Breast epithelium (tissue), 3 donors: ENCODE results near the gene STAT1.

Source experiments
- CTCF ChIP-seq, 3 donors: fragments of 450-650 bp; IDR thresholded peaks; one replicate each; pipeline ENCODE4 v1.5.1; 2016 to 2017; ENCODE audit warnings: antibody characterized with exemption in 3 of 3, mild to moderate bottlenecking in 3 of 3, moderate library complexity in 3 of 3
- POLR2A ChIP-seq: fragments of 450-650 bp; IDR thresholded peaks from one replicate; pipeline ENCODE4 v1.6.1; 2016; ENCODE audit warnings: antibody characterized with exemption, mild to moderate bottlenecking, moderate library complexity
- POLR2AphosphoS5 ChIP-seq, 3 donors: sonication (generic); formaldehyde crosslinking; IDR thresholded peaks; one replicate each; pipeline ENCODE4 v1.6.1; 2017; ENCODE audit warnings: antibody characterized with exemption in 3 of 3

- TF ChIP-seq CTCF (IDR thresholded peaks at IDR 0.05) (no peak), POLR2A (no peak), POLR2AphosphoS5 (IDR thresholded peaks at IDR 0.05) (no peak)
Measured at GRCh38 chr2:191010887-191011885, 2.8 kb downstream of the STAT1 start.
